GM23338 (cell line): Measurements from ENCODE around the gene UMODL1. TPM values are rescaled to one million over a fixed set of nuclear protein-coding genes. Genes with fewer than 3 reads are reported as not detected.

Experiments
- ATAC-seq: fragments of 200-7000 bp; cut with Tn5 transposase; 3 replicates; pipeline ENCODE4 v1.9.1; 2020
- DNase-seq: peaks from one replicate; pipeline ENCODE4 v3.0.0-alpha.2; 2015; ENCODE audit warnings: low spot score
- H2AFZ ChIP-seq: fragments of 200-600 bp; sonication (generic); 2 replicates; pipeline ENCODE4 v1.8.0; 2016; ENCODE audit warnings: antibody characterized with exemption, mild to moderate bottlenecking, moderate library complexity
- H3F3A ChIP-seq: fragments of 200-600 bp; sonication (generic); replicated peaks from 2 replicates; pipeline ENCODE4 v1.8.0; 2017; ENCODE audit warnings: antibody characterized with exemption, mixed run types, low read depth
- H3K27ac ChIP-seq: fragments of 200-600 bp; sonication (generic); 2 replicates; pipeline ENCODE4 v1.6.1; 2016; ENCODE audit warnings: low read depth
- H3K27me3 ChIP-seq: fragments of 200-600 bp; sonication (generic); 2 replicates; pipeline ENCODE4 v1.8.0; 2016; ENCODE audit warnings: mild to moderate bottlenecking, mixed run types, moderate library complexity; ENCODE audit not compliant: insufficient read depth
- H3K36me3 ChIP-seq: fragments of 200-600 bp; sonication (generic); 2 replicates; pipeline ENCODE4 v1.8.0; 2016; ENCODE audit warnings: mild to moderate bottlenecking; ENCODE audit not compliant: insufficient read depth
- H3K4me1 ChIP-seq: fragments of 200-600 bp; sonication (generic); 2 replicates; pipeline ENCODE4 v1.8.0; 2016; ENCODE audit warnings: mild to moderate bottlenecking, moderate library complexity; ENCODE audit not compliant: insufficient read depth
- H3K4me2 ChIP-seq: fragments of 200-600 bp; sonication (generic); 2 replicates; pipeline ENCODE4 v1.7.1; 2017; ENCODE audit warnings: mixed run types
- H3K4me3 ChIP-seq: fragments of 200-600 bp; sonication (generic); 2 replicates; pipeline ENCODE4 v1.6.1; 2016; ENCODE audit warnings: mixed run types
- H3K79me2 ChIP-seq: fragments of 200-600 bp; sonication (generic); replicated peaks from 2 replicates; pipeline ENCODE4 v1.8.0; 2017; ENCODE audit warnings: mild to moderate bottlenecking; ENCODE audit not compliant: insufficient read depth
- H3K9me2 ChIP-seq: fragments of 200-600 bp; sonication (generic); 2 replicates; pipeline ENCODE4 v1.8.0; 2017; ENCODE audit not compliant: insufficient read depth
- H4K20me1 ChIP-seq: fragments of 200-600 bp; sonication (generic); replicated peaks from 2 replicates; pipeline ENCODE4 v1.8.0; 2017; ENCODE audit warnings: mild to moderate bottlenecking; ENCODE audit not compliant: insufficient read depth
- H3K27ac Mint-ChIP-seq: 2 replicates; pipeline ENCODE4 v1.8.0; 2020; ENCODE audit warnings: inconsistent platforms, mild to moderate bottlenecking, moderate library complexity, mixed read lengths
- H3K27me3 Mint-ChIP-seq: 3 replicates; pipeline ENCODE4 v1.8.0; 2022; ENCODE audit warnings: low read depth, mild to moderate bottlenecking, moderate library complexity, mixed read lengths, inconsistent platforms; ENCODE audit not compliant: insufficient read depth, poor library complexity
- H3K36me3 Mint-ChIP-seq: 3 replicates; pipeline ENCODE4 v1.8.0; 2021; ENCODE audit warnings: low read depth, mild to moderate bottlenecking, inconsistent platforms, moderate library complexity, mixed read lengths
- H3K4me1 Mint-ChIP-seq: 3 replicates; pipeline ENCODE4 v1.8.0; 2020; ENCODE audit warnings: mild to moderate bottlenecking, inconsistent platforms, mixed read lengths
- H3K4me3 Mint-ChIP-seq: 3 replicates; pipeline ENCODE4 v1.8.0; 2021; ENCODE audit warnings: moderate library complexity, mild to moderate bottlenecking, inconsistent platforms, mixed read lengths
- H3K9me3 Mint-ChIP-seq: 3 replicates; pipeline ENCODE4 v1.8.0; 2020; ENCODE audit warnings: moderate library complexity, mild to moderate bottlenecking, inconsistent platforms, mixed read lengths
- CREB1 ChIP-seq: fragments of 250-450 bp; sonication (Bioruptor Pico); IDR thresholded peaks from 2 replicates; pipeline ENCODE4 v1.5.0; 2020; ENCODE audit warnings: low read depth, mild to moderate bottlenecking, moderate library complexity
- CTCF ChIP-seq, 2 experiments: fragments of 200-600 bp in 1 of 2; sonication (generic) in 1 of 2; conservative IDR thresholded peaks; 2 replicates each; pipeline versions ENCODE4 v1.5.1 to v1.6.1; 2016 to 2017; ENCODE audit warnings: antibody characterized with exemption in 2 of 2, low read depth in 2 of 2, mild to moderate bottlenecking in 2 of 2, moderate library complexity in 1 of 2
- ETS1 ChIP-seq: IDR thresholded peaks from 2 replicates; pipeline ENCODE4 v1.6.1; 2016; ENCODE audit warnings: antibody characterized with exemption
- EZH2 ChIP-seq: fragments of 200-600 bp; sonication (generic); IDR thresholded peaks from one replicate; pipeline ENCODE4 v1.8.0; 2017; ENCODE audit warnings: antibody characterized with exemption, mild to moderate bottlenecking, low read depth; ENCODE audit not compliant: unreplicated experiment
- EZH2phosphoT487 ChIP-seq: fragments of 200-600 bp; sonication (generic); IDR thresholded peaks from one replicate; pipeline ENCODE4 v1.8.1; 2018; ENCODE audit warnings: antibody characterized with exemption; ENCODE audit not compliant: unreplicated experiment
- JUNB ChIP-seq: IDR thresholded peaks from one replicate; pipeline ENCODE4 v1.6.1; 2016; ENCODE audit warnings: antibody characterized with exemption; ENCODE audit not compliant: unreplicated experiment
- NANOG ChIP-seq: IDR thresholded peaks from 2 replicates; pipeline ENCODE4 v1.6.1; 2016; ENCODE audit warnings: antibody characterized with exemption, borderline replicate concordance
- POLR2AphosphoS5 ChIP-seq: IDR thresholded peaks from 2 replicates; pipeline ENCODE4 v1.6.1; 2016; ENCODE audit warnings: antibody characterized with exemption, low read depth
- STAT1 ChIP-seq: IDR thresholded peaks from one replicate; pipeline ENCODE4 v1.6.1; 2016; ENCODE audit warnings: antibody characterized with exemption; ENCODE audit not compliant: unreplicated experiment
- ZNF114 ChIP-seq: fragments of 250-450 bp; sonication (Bioruptor Pico); IDR thresholded peaks from 2 replicates; pipeline ENCODE4 v1.5.0; 2020; ENCODE audit warnings: mild to moderate bottlenecking, moderate library complexity
- ZNF331 ChIP-seq: fragments of 250-450 bp; sonication (Bioruptor Pico); IDR thresholded peaks from 2 replicates; pipeline ENCODE4 v1.5.0; 2020; ENCODE audit warnings: low read depth, mild to moderate bottlenecking, moderate library complexity
- polyA plus RNA-seq: library from polyadenylated mRNA; unstranded; fragments of >200 nt; fragmentation: Nextera tagmentation; extraction: Ambion mirVana; gene quantifications from 2 replicates; pipeline ENCODE4 v1.2.1, GENCODE V29; 2016
- total RNA-seq: library from RNA; depleted of rRNA; stranded (reverse); fragments of >200 nt; shearing (Covaris generic); gene quantifications from 2 replicates; pipeline ENCODE4 v1.2.3, GENCODE V29; 2014
- TF ChIP-seq, protein P1 (sequence below): fragments of 250-450 bp; sonication (Bioruptor Pico); IDR thresholded peaks from 2 replicates; pipeline ENCODE4 v1.5.0; 2020; ENCODE audit warnings: mild to moderate bottlenecking, moderate library complexity
- TF ChIP-seq, protein P2 (sequence below): IDR thresholded peaks from one replicate; pipeline ENCODE4 v1.6.1; 2018; ENCODE audit warnings: antibody characterized with exemption; ENCODE audit not compliant: unreplicated experiment

The UMODL1 gene
- total and polyA plus RNA-seq, 2 experiments from 2014 or later, result not detected

- TF ChIP-seq EZH2phosphoT487 (no peak), ETS1 (no peak), CREB1 (no peak), ZNF331 (CRISPR knock-in tag) (no peak), JUNB (no peak), POLR2AphosphoS5 (no peak), STAT1 (no peak), ZNF114 (CRISPR knock-in tag) (no peak), EZH2 (no peak), NANOG (no peak), CTCF (conservative IDR thresholded peaks at IDR 0.05; ENCODE audit: low read depth in 2 of 2) (no peak)
- TF ChIP-seq, protein P1, sequence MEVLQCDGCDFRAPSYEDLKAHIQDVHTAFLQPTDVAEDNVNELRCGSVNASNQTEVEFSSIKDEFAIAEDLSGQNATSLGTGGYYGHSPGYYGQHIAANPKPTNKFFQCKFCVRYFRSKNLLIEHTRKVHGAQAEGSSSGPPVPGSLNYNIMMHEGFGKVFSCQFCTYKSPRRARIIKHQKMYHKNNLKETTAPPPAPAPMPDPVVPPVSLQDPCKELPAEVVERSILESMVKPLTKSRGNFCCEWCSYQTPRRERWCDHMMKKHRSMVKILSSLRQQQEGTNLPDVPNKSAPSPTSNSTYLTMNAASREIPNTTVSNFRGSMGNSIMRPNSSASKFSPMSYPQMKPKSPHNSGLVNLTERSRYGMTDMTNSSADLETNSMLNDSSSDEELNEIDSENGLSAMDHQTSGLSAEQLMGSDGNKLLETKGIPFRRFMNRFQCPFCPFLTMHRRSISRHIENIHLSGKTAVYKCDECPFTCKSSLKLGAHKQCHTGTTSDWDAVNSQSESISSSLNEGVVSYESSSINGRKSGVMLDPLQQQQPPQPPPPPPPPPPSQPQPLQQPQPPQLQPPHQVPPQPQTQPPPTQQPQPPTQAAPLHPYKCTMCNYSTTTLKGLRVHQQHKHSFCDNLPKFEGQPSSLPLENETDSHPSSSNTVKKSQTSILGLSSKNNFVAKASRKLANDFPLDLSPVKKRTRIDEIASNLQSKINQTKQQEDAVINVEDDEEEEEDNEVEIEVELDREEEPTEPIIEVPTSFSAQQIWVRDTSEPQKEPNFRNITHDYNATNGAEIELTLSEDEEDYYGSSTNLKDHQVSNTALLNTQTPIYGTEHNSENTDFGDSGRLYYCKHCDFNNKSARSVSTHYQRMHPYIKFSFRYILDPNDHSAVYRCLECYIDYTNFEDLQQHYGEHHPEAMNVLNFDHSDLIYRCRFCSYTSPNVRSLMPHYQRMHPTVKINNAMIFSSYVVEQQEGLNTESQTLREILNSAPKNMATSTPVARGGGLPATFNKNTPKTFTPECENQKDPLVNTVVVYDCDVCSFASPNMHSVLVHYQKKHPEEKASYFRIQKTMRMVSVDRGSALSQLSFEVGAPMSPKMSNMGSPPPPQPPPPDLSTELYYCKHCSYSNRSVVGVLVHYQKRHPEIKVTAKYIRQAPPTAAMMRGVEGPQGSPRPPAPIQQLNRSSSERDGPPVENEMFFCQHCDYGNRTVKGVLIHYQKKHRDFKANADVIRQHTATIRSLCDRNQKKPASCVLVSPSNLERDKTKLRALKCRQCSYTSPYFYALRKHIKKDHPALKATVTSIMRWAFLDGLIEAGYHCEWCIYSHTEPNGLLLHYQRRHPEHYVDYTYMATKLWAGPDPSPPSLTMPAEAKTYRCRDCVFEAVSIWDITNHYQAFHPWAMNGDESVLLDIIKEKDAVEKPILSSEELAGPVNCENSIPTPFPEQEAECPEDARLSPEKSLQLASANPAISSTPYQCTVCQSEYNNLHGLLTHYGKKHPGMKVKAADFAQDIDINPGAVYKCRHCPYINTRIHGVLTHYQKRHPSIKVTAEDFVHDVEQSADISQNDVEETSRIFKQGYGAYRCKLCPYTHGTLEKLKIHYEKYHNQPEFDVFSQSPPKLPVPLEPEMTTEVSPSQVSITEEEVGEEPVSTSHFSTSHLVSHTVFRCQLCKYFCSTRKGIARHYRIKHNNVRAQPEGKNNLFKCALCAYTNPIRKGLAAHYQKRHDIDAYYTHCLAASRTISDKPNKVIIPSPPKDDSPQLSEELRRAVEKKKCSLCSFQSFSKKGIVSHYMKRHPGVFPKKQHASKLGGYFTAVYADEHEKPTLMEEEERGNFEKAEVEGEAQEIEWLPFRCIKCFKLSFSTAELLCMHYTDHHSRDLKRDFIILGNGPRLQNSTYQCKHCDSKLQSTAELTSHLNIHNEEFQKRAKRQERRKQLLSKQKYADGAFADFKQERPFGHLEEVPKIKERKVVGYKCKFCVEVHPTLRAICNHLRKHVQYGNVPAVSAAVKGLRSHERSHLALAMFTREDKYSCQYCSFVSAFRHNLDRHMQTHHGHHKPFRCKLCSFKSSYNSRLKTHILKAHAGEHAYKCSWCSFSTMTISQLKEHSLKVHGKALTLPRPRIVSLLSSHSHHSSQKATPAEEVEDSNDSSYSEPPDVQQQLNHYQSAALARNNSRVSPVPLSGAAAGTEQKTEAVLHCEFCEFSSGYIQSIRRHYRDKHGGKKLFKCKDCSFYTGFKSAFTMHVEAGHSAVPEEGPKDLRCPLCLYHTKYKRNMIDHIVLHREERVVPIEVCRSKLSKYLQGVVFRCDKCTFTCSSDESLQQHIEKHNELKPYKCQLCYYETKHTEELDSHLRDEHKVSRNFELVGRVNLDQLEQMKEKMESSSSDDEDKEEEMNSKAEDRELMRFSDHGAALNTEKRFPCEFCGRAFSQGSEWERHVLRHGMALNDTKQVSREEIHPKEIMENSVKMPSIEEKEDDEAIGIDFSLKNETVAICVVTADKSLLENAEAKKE (CRISPR knock-in tag), result no peak
- TF ChIP-seq, protein P2, sequence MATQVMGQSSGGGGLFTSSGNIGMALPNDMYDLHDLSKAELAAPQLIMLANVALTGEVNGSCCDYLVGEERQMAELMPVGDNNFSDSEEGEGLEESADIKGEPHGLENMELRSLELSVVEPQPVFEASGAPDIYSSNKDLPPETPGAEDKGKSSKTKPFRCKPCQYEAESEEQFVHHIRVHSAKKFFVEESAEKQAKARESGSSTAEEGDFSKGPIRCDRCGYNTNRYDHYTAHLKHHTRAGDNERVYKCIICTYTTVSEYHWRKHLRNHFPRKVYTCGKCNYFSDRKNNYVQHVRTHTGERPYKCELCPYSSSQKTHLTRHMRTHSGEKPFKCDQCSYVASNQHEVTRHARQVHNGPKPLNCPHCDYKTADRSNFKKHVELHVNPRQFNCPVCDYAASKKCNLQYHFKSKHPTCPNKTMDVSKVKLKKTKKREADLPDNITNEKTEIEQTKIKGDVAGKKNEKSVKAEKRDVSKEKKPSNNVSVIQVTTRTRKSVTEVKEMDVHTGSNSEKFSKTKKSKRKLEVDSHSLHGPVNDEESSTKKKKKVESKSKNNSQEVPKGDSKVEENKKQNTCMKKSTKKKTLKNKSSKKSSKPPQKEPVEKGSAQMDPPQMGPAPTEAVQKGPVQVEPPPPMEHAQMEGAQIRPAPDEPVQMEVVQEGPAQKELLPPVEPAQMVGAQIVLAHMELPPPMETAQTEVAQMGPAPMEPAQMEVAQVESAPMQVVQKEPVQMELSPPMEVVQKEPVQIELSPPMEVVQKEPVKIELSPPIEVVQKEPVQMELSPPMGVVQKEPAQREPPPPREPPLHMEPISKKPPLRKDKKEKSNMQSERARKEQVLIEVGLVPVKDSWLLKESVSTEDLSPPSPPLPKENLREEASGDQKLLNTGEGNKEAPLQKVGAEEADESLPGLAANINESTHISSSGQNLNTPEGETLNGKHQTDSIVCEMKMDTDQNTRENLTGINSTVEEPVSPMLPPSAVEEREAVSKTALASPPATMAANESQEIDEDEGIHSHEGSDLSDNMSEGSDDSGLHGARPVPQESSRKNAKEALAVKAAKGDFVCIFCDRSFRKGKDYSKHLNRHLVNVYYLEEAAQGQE, result no peak
- Histone ChIP-seq H3K79me2 (no peaks in the 10 kb centered on the region), H2AFZ (no peak overlapping the region), H3K36me3 (no peaks in the 10 kb centered on the region), H3K9me2 (no peaks in the 10 kb centered on the region), H3K27ac (no peak overlapping the region), H4K20me1 (no peaks in the 10 kb centered on the region), H3K4me3 (no peak overlapping the region), H3F3A (no peaks in the 10 kb centered on the region), H3K4me2 (no peak overlapping the region), H3K27me3 (no peaks in the 10 kb centered on the region), H3K4me1 (no peaks in the 10 kb centered on the region)
- no peaks in the 10 kb centered on the region for H3K36me3 Mint-ChIP-seq
- no peak for ATAC-seq
- H3K9me3 Mint-ChIP-seq, result no peaks in the 10 kb centered on the region
- no peak overlapping the region for H3K27ac Mint-ChIP-seq
- peaks cover 2% of the 10 kb centered on the region for H3K27me3 Mint-ChIP-seq
- no peak overlapping the region for H3K4me3 Mint-ChIP-seq
- DNase-seq, result no peak
- H3K4me1 Mint-ChIP-seq, result no peaks in the 10 kb centered on the region
Measured at GRCh38 chr21:42172596-42173483, 101.7 kb downstream of the UMODL1 start.
